GM18909 (cell line): ENCODE measurements around the gene PCDHGB3.
A peak's percentile ranks its signal among the peaks of the same experiment; 100 is the strongest.
"Not testable (repeated sequence)": the region's sequence is repeated elsewhere in the genome, so short reads cannot be mapped to it uniquely, and the experiment has no call there.

Experiments used
- ATAC-seq: cut with Tn5 transposase; IDR thresholded peaks from one replicate; pipeline ENCODE4 v1.9.1; 2021; ENCODE audit warnings: mild to moderate bottlenecking; ENCODE audit not compliant: unreplicated experiment, poor library complexity

Gene PCDHGB3

GRCh38 chr5:141369994-141370848 lies at the start of gene PCDHGB3:
TSS of gene PCDHGB3 (plus strand) at chr5:141370242. CDS start at chr5:141370395, 153 bp downstream.
- peak; percentile 98 for ATAC-seq

DNA sequence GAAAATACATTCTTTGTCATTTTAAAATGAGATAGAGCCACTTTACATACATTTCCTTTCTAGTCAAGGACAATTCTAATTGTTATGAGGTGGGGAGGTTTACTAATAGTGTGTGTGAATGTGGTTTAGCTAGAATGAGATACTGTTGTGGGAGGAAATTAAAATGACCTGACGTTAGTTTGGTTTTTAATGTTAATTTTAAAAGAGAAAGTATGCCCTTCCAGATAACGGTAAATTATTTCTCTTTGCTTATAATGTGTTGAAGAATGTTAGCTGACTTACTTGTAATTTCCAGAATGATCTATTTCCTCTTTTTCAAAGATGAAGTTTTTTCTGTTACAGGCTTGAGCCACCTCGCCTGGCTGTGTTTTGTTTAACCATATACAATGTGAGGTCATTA lies 47.8 kb upstream of the PCDHGB3 start:
- ATAC-seq = no peak

DNA sequence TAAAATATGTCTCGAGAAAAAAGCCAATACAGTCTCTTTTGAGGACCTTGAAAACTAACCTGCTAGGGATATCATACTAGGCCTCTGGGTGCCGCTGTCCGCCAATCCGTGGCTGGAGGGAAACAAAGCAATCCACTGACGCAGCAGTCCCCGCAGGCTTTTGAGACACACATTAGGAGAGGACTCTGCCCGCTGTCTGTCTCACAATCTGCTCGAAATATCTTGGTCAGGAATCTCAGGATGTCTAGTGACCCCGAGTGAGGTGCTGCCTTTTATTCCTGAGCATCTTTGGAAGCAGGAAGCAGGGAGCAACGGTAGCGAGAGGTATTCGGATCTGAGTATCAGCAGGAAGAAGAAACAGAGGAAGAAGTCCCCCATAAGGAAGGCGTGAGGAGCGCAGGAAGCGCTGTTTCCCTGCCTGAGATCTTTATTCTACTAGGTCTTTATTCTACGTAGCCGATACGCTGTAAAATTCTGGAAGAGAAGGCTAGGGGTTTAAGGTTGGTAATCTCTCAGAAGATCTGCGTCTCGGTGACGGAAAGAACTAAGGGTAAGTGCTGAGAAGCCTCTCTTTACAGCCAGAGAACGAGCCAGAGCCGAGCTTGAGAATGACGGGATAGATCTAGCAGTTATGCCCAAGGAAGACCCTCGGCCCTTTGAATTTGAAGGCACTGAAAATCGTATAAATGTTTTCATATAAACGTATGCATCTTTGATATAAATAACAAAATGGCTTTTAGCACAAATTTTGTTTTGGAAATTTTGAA lies 43.8 kb upstream of the PCDHGB3 start:
- ATAC-seq = peak; percentile 85

- ATAC-seq = no peak
These were observed 41.8 kb upstream of the PCDHGB3 start for GRCh38 chr5:141328231-141328630.

- ATAC-seq = no peak
These were observed 39.6 kb upstream of the PCDHGB3 start, which contains the start of gene PCDHGA1 for GRCh38 chr5:141330299-141331080. TSS of gene PCDHGA1 (plus strand) at chr5:141330514.

GRCh38 chr5:141332571-141332970 lies 37.5 kb upstream of the PCDHGB3 start:
- not testable (repeated sequence) for ATAC-seq

DNA sequence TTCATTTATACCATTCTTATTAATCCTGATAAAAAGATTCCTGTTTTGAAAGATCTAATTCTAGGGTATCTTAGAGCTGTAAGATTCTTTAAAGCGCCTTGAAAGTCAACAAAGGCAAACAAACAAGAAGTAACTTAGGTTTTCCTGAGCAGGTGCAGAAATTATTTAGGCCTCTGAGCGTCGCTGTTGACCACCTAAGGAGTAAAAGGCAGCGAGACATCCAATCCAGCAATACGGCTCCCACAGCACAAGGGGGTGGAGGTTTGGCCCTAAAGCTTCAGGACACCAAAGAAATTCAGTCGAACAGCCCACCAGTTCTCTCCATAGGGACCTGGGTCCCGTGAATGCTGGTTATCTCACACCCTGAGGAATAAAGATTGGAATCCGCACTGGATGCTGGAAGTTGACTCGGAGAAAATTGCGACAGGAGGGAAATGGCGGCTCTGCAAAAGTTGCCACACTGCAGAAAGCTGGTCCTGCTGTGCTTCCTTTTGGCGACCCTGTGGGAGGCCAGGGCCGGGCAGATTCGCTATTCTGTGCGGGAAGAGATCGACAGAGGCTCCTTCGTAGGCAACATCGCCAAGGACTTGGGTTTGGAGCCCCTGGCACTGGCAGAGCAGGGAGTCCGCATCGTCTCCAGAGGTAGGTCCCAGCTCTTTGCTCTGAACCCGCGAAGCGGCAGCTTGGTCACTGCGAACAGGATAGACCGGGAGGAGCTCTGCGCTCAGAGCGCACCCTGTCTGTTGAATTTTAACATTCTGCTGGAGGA lies 31.3 kb upstream of the PCDHGB3 start, which contains the start of gene PCDHGA2:
PCDHGA2 (plus strand) TSS at position 223 of the 769 bp plus-strand sequence.
- no peak for ATAC-seq

- ATAC-seq = not testable (repeated sequence)
These were observed 29.2 kb upstream of the PCDHGB3 start for GRCh38 chr5:141340781-141341354.

DNA sequence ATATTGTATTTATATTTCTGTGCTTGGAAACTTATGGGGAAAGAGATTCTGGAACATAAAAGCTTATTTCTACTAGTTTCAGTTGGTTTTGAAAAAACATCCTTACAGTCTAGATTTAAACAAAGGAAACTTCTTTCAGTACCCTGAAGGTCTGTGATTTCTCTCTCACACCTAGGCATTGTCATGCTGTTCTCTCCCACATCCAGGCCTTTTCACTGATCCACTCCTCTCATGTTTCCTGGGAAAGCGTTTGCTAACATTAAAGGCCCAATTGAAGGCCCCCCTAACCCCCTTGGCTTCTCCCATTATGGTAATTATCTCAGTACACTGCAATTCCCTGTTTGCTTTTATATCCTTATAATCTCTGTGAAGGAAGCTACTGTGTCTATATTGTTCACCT lies 27.3 kb upstream of the PCDHGB3 start:
- no peak for ATAC-seq

DNA sequence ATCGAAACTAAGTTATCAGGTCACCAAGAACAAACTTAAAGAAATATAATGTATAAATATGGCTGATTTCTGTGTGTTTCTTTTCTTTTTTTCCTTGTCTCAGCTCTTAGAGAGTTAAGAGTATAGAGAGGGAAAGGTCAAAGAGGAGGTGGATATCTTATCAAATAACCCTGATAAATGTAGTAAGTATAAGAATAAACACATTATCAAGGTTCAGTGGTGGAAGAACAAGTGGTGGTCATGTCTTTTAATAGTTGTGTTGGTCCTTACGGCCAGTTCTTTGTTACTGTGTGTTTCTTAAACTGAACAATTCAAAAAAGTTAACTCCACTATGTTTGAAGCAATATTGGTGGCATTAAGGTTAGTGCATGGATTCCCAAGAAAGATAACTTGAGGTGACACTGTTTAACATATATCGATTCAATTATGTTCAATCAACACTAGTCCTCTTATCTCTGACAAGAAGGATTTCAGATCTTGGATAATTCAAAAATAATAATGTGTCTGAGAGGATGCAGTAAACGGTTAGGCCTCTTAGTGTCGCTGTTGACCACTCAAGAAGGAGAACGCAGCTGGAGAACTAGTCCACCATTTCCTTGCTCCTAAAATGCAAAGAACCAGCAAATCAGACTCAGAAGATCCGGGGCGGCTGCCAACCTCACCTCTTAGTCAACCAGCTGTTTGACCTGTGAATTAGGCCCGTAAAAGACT lies 26.6 kb upstream of the PCDHGB3 start, which contains the start of gene PCDHGA3:
PCDHGA3 (plus strand) TSS at position 588 of the 711 bp plus-strand sequence. CDS start 205 bp downstream, outside the sequence.
- no peak for ATAC-seq

DNA sequence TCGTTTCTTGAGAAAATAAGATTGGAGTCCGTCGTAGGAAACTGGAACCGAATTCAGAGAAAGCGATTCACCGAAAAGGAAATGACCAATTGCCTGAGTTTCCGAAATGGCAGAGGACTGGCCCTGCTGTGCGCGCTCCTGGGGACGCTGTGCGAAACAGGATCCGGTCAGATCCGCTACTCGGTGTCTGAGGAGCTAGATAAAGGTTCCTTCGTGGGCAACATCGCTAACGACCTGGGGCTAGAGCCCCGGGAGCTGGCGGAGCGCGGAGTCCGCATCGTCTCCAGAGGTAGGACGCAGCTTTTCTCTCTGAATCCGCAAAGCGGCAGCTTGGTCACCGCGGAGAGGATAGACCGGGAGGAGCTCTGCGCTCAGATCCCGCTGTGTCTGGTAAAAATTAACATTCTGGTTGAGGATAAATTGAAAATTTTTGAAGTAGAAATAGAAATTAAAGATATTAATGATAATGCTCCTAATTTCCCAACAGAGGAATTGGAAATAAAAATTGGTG lies 26.0 kb upstream of the PCDHGB3 start:
- ATAC-seq = no peak

DNA sequence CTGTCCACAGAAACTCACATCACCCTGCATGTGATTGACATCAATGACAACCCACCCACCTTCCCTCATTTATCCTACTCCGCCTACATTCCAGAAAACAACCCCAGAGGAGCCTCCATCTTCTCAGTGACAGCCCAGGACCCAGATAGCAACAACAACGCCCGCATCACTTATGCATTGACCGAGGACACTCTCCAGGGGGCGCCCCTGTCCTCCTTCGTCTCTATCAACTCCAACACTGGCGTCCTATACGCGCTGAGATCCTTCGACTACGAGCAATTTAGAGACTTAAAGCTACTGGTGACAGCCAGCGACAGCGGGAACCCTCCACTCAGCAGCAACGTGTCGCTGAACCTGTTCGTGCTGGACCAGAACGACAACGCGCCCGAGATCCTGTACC lies 24.7 kb upstream of the PCDHGB3 start:
- ATAC-seq = no peak

DNA sequence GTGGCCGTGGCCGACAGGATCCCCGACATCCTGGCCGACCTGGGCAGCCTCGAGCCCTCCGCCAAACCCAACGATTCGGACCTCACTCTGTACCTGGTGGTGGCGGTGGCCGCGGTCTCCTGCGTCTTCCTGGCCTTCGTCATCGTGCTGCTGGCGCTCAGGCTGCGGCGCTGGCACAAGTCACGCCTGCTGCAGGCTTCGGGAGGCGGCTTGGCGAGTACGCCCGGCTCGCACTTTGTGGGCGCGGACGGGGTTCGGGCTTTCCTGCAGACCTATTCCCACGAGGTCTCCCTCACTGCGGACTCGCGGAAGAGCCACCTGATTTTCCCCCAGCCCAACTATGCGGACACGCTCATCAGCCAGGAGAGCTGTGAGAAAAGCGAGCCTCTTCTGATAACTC lies 24.0 kb upstream of the PCDHGB3 start:
- ATAC-seq = not testable (repeated sequence)

DNA sequence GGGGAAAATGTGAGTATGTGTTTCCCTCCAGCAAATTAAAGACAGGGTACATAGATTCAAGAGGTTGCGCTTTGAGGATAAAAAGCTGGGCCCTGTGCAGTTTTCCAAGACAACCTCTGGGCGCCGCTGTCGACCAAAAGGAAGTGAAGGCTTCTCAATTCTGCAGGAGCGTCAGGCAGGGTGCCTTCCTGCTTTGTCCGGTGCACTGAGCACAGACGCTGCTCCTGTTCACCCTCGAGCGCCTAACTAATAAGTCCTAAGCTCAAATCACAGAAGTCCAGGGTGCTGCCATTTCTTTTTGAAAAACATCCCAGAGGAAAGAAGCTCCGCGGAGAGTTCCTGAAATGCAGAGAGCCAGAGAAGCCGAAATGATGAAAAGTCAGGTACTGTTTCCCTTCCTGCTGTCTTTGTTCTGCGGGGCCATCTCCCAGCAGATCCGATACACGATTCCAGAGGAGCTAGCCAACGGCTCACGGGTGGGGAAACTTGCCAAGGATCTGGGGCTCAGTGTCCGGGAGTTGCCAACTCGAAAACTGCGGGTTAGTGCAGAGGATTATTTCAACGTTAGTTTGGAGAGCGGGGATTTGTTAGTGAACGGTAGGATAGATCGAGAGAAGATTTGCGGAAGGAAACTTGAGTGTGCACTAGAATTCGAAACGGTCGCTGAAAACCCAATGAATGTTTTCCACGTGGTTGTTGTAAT lies 20.0 kb upstream of the PCDHGB3 start, which contains the start of gene PCDHGB1:
PCDHGB1 (plus strand) TSS at position 183 of the 703 bp plus-strand sequence; CDS start at position 345, 162 bp downstream.
- peak; percentile 54 for ATAC-seq

DNA sequence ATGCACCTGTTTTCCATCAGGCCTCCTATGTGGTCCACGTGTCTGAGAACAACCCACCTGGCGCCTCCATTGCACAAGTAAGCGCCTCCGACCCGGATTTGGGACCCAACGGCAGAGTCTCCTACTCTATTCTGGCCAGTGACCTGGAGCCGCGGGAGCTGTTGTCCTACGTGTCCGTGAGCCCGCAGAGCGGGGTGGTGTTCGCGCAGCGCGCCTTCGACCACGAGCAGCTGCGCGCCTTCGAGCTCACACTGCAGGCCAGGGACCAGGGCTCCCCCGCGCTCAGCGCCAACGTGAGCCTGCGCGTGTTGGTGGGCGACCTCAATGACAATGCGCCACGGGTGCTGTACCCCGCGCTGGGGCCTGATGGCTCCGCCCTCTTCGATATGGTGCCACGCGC lies 18.5 kb upstream of the PCDHGB3 start:
- no peak for ATAC-seq

DNA sequence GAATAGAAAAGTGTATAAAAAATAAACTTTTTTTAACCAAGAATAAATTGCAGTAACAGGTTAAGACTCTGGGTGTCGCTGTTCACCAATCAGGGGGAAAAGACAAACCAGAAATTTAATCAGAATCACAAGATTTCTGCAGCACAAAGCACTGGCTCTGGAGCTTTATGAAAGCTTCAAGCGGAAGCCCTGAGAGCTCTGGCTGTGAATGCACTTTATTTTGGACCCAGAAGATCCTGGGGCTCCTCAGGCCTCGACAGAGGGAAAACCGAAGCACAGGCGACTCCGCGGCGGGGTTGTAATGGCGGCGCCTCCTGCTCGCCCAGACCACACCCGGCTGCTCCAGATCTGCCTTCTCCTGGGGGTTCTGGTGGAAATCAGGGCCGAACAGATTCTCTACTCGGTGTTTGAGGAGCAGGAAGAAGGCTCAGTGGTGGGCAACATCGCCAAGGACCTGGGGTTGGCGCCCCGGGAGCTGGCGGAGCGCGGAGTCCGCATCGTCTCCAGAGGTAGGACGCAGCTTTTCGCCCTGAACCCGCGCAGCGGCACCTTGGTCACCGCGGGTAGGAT lies 15.1 kb upstream of the PCDHGB3 start, which contains the start of gene PCDHGA4:
PCDHGA4 (plus strand) TSS at position 122 of the 570 bp plus-strand sequence; CDS start at position 209, 87 bp downstream.
- ATAC-seq = no peak

- no peak for ATAC-seq
These were observed 14.4 kb upstream of the PCDHGB3 start for GRCh38 chr5:141355641-141356040.
